Left ventricle myocardium inferior (tissue), 1 donor: ENCODE data around the gene SLC4A9. TPM values are rescaled to one million over a fixed set of nuclear protein-coding genes. Genes with fewer than 3 reads are reported as not detected.

Experiments
- DNase-seq: peaks from one replicate; pipeline ENCODE4 v3.0.0-alpha.2; 2020
- H3K27ac ChIP-seq: fragments of 200-600 bp; replicated peaks from 2 replicates; pipeline ENCODE4 v1.8.0; 2021
- H3K27me3 ChIP-seq: fragments of 200-600 bp; 2 replicates; pipeline ENCODE4 v1.8.0; 2021; ENCODE audit warnings: low read depth
- H3K36me3 ChIP-seq: fragments of 200-600 bp; 2 replicates; pipeline ENCODE4 v1.8.0; 2021
- H3K4me1 ChIP-seq: fragments of 200-600 bp; 2 replicates; pipeline ENCODE4 v1.8.0; 2021
- H3K4me3 ChIP-seq: fragments of 200-600 bp; 2 replicates; pipeline ENCODE4 v1.8.0; 2021; ENCODE audit warnings: mild to moderate bottlenecking, moderate library complexity
- H3K9me3 ChIP-seq: fragments of 200-600 bp; replicated peaks from 2 replicates; pipeline ENCODE4 v1.8.0; 2021
- intact Hi-C: fragments of 100-400 bp; cut with micrococcal nuclease; formaldehyde crosslinking; loops from one replicate; pipeline ENCODE4 v1.11.0; 2022
- total RNA-seq: library from RNA; stranded (reverse); fragmentation: NEBNext Ultra II Directional; extraction: Animal tissue kit (Norgen Biotek cat#: 25700); gene quantifications from one replicate; pipeline ENCODE4 v1.2.1, GENCODE V29; 2021
- TF ChIP-seq, protein P1 (sequence below): fragments of 200-600 bp; IDR thresholded peaks from 2 replicates; pipeline ENCODE4 v1.8.0; 2021; ENCODE audit warnings: antibody characterized with exemption, mild to moderate bottlenecking, borderline replicate concordance
- donor health status: DM: no; HTN: yes; CAD: no; lungs with severe emphysema.

SLC4A9 gene
- total RNA-seq, 1 donor from 2014 or later, result 0.44 TPM

DNA sequence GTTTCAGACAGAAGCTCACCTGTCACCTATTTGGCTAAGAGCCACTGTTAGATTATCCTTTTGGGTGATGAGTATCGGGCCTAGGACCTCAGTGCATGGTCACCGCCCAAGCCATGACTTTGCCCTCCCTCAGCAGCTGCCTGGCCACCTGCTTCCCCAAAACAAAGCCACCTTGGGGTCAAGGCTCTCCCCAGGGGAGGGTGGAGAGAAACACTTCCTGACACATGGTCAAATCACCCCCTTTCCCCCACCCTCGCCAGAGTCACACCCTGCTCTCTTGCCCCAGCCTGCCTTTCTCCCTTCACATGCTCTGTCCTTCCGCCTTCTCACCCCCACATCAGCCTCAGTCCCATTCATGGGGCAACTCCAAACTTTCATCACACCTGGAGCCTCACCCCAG lies 11.9 kb upstream of the SLC4A9 start:
- no peak overlapping the region for H3K4me3 ChIP-seq
- H3K27ac ChIP-seq, result peak overlapping the region; percentile 92
- TF ChIP-seq, protein P1, sequence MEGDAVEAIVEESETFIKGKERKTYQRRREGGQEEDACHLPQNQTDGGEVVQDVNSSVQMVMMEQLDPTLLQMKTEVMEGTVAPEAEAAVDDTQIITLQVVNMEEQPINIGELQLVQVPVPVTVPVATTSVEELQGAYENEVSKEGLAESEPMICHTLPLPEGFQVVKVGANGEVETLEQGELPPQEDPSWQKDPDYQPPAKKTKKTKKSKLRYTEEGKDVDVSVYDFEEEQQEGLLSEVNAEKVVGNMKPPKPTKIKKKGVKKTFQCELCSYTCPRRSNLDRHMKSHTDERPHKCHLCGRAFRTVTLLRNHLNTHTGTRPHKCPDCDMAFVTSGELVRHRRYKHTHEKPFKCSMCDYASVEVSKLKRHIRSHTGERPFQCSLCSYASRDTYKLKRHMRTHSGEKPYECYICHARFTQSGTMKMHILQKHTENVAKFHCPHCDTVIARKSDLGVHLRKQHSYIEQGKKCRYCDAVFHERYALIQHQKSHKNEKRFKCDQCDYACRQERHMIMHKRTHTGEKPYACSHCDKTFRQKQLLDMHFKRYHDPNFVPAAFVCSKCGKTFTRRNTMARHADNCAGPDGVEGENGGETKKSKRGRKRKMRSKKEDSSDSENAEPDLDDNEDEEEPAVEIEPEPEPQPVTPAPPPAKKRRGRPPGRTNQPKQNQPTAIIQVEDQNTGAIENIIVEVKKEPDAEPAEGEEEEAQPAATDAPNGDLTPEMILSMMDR, result no peak
- H3K27me3 ChIP-seq, result no peaks in the 10 kb centered on the region
- no peaks in the 10 kb centered on the region for H3K9me3 ChIP-seq
- no peaks in the 10 kb centered on the region for H3K36me3 ChIP-seq
- DNase-seq, result no peak
- peaks cover 56% of the 10 kb centered on the region for H3K4me1 ChIP-seq
- intact Hi-C loops, result no loop called here

DNA sequence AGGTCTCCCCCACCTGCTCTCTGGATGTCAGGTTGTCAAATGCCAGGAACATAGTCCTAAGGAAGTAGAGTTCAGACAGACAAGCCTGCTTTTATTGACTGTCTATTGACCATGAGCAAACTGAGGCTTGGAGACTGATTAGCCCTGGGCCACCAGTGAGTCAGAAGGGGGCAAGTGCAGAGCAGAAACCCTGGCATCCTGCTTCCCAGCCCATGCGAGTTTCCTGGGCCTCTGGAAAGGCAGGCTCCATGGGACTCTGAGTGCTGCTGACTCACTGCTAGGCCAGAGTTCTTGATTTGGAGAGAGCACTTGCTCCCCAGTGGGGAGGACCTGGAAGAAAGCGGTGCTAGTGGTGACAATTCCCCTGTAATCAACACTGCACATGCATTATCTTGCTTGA lies 10.8 kb upstream of the SLC4A9 start:
- Histone ChIP-seq H3K9me3 (no peaks in the 10 kb centered on the region), H3K27ac (no peak overlapping the region), H3K27me3 (no peaks in the 10 kb centered on the region), H3K4me1 (peaks cover 45% of the 10 kb centered on the region), H3K4me3 (no peak overlapping the region), H3K36me3 (no peaks in the 10 kb centered on the region)
- intact Hi-C loops, result no loop called here
- no peak for DNase-seq
- TF ChIP-seq, protein P1, result no peak

DNA sequence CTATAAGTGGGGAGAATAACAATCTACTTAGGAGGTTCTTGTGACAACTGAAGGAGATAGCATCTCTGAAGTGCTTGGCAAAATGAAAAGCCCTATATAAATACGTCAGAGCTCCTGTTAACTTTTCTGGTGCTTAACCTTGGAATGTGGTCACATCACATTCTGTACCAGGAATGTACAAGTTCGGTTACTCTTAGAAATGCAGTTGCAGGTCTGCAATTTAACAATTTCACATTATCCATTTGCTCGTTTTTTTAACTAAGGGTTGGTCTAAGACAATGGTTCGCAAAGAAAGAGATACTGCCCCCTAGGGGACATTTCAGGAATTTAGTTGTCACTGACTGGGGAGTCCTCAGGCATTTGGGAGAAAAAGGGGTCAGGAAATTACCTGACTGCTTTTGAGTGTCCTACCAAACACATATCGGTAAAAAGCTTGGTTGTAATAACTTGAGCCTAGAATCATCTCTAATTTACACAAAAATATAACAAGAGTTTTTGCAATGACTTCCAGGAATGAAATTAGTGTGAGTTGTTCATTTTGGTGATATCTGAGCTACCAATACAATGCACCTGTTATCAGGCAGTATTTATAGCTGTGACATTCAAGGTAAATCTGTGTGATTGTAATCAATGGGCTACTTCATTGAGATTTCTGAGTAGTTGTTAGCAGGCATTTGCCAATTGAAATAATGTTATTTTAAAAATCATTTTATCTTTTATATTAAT lies 8.2 kb upstream of the SLC4A9 start:
- Histone ChIP-seq H3K4me3 (no peak overlapping the region), H3K36me3 (no peaks in the 10 kb centered on the region), H3K27ac (no peak overlapping the region), H3K4me1 (peaks cover 22% of the 10 kb centered on the region), H3K27me3 (no peaks in the 10 kb centered on the region), H3K9me3 (no peaks in the 10 kb centered on the region)
- intact Hi-C loops, result loop anchor here (5.0 to 10.0 kb wide), 2 partner anchors 109 to 177 kb away; partner anchors contain the start of gene CYSTM1
- no peak for DNase-seq
- TF ChIP-seq, protein P1, result peak; percentile 92

GRCh38 chr5:140355546-140355945 lies 4.4 kb upstream of the SLC4A9 start:
- DNase-seq, result no peak
- Histone ChIP-seq H3K27me3 (no peaks in the 10 kb centered on the region), H3K27ac (no peak overlapping the region), H3K9me3 (no peaks in the 10 kb centered on the region), H3K4me3 (no peak overlapping the region), H3K36me3 (no peaks in the 10 kb centered on the region), H3K4me1 (peaks cover 15% of the 10 kb centered on the region)
- TF ChIP-seq, protein P1, result no peak
- intact Hi-C loops, result loop anchor here (10.0 kb wide), 1 partner anchor 181 kb away; the partner anchor contains the start of gene CYSTM1

DNA sequence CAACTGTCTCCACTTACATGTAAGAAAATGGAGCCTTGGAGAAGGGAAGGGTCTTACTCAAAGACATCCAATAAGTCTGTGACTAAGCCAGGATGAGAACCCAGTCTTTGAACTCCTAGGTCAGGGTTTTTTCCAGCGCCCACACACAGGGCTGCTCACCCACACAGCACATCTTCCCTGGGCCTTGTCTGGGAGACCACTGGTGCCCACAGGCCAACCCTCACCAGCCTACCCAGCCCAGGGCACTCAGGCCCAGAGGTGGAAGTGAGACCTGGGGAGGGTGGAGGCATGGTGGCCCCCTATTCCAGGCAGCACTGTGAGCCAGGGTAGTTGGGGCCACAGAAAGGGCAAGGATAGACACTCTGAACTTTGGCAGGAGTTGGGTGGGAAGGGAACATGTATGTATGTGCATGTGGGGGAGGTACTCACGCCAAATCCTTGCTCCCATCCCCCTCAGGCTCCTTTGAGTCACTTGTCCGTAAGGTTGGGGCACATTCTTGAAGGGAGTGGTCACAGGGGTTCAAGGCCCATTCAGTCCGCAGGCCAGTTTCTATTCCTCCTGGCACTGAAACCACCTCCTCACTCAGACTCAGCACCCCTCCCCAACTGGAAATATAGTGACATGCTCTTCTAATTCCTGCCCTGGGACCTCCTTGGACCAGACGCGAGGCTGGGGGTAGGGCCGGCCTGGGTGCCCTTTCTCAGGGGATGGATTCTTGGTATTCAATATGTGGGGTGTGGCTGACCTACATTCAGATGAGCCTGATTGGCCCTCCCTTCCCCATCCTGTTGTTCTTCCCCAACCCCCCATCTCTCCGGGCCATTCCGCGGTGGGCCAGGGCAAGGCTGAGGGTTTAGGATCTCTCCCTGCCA lies 2.9 kb upstream of the SLC4A9 start:
- Histone ChIP-seq H3K4me1 (peaks cover 10% of the 10 kb centered on the region), H3K27ac (no peak overlapping the region), H3K9me3 (no peaks in the 10 kb centered on the region), H3K27me3 (no peaks in the 10 kb centered on the region), H3K36me3 (no peaks in the 10 kb centered on the region), H3K4me3 (peak overlapping the region; percentile 40)
- TF ChIP-seq, protein P1, result no peak
- no peak for DNase-seq
- intact Hi-C loops, result loop anchor here (10.0 kb wide), 1 partner anchor 182 kb away; the partner anchor contains the start of gene CYSTM1
